Karpas-422 (cell line): Measurements from ENCODE around the gene TIAM2. TPM values are rescaled to one million over a fixed set of nuclear protein-coding genes. Genes with fewer than 3 reads are reported as not detected.
"Not testable (repeated sequence)": the region's sequence is repeated elsewhere in the genome, so short reads cannot be mapped to it uniquely, and the experiment has no call there.

ENCODE experiments used
- DNase-seq: peaks from one replicate; pipeline ENCODE4 v3.0.0-alpha.2; 2015
- H2AFZ ChIP-seq: fragments of 200-600 bp; sonication (generic); 2 replicates; pipeline ENCODE4 v1.6.1; 2014; ENCODE audit warnings: antibody characterized with exemption, low read length, mixed read lengths
- H3K27ac ChIP-seq: fragments of 200-600 bp; sonication (generic); 2 replicates; pipeline ENCODE4 v1.5.1; 2014; ENCODE audit warnings: mild to moderate bottlenecking, low read length, moderate library complexity
- H3K27me3 ChIP-seq: fragments of 200-600 bp; sonication (generic); 2 replicates; pipeline ENCODE4 v1.6.1; 2014; ENCODE audit warnings: low read length, mixed read lengths
- H3K36me3 ChIP-seq: fragments of 200-600 bp; sonication (generic); 2 replicates; pipeline ENCODE4 v1.6.1; 2014; ENCODE audit warnings: low read length, mixed read lengths; ENCODE audit not compliant: insufficient read depth
- H3K4me1 ChIP-seq: fragments of 200-600 bp; sonication (generic); 2 replicates; pipeline ENCODE4 v1.6.1; 2014; ENCODE audit warnings: mild to moderate bottlenecking, low read length, mixed read lengths
- H3K4me2 ChIP-seq: fragments of 200-600 bp; sonication (generic); 2 replicates; pipeline ENCODE4 v1.6.1; 2014; ENCODE audit warnings: low read length, low read depth, mild to moderate bottlenecking; ENCODE audit not compliant: poor library complexity, severe bottlenecking
- H3K4me3 ChIP-seq: fragments of 200-600 bp; sonication (generic); 2 replicates; pipeline ENCODE4 v1.5.1; 2014; ENCODE audit warnings: mild to moderate bottlenecking, antibody characterized with exemption, low read length, mixed read lengths
- H3K79me2 ChIP-seq: fragments of 200-600 bp; sonication (generic); 2 replicates; pipeline ENCODE4 v1.6.1; 2014; ENCODE audit warnings: mild to moderate bottlenecking, low read length, mixed read lengths
- H3K9ac ChIP-seq: fragments of 200-600 bp; sonication (generic); 2 replicates; pipeline ENCODE4 v1.6.0; 2014; ENCODE audit warnings: low read length
- H3K9me2 ChIP-seq: fragments of 200-600 bp; sonication (generic), shearing (Covaris generic); replicated peaks from 2 replicates; pipeline ENCODE4 v1.6.0; 2014; ENCODE audit warnings: mild to moderate bottlenecking, low read length, moderate library complexity; ENCODE audit not compliant: insufficient read depth
- H3K9me3 ChIP-seq: fragments of 300-700, 200-600 bp; sonication (generic); 2 replicates; pipeline ENCODE4 v1.6.1; 2014; ENCODE audit warnings: low read length, mixed read lengths
- H4K20me1 ChIP-seq: fragments of 200-600 bp; sonication (generic); 2 replicates; pipeline ENCODE4 v1.6.1; 2014; ENCODE audit warnings: mild to moderate bottlenecking, antibody characterized with exemption, low read length, low read depth; ENCODE audit not compliant: insufficient read depth
- total RNA-seq: library from RNA; depleted of rRNA; stranded (reverse); fragments of >200 nt; shearing (Covaris generic); gene quantifications from 2 replicates; pipeline ENCODE4 v1.2.3, GENCODE V29; 2014; ENCODE audit warnings: low replicate concordance

TIAM2 gene
- total RNA-seq, 1 experiment from 2014 or later = 9.0 TPM

- Histone ChIP-seq H2AFZ (no peak overlapping the region), H3K4me3 (no peak overlapping the region), H4K20me1 (no peaks in the 10 kb centered on the region), H3K27ac (no peak overlapping the region), H3K79me2 (peaks cover 69% of the 10 kb centered on the region), H3K9ac (no peak overlapping the region), H3K27me3 (no peaks in the 10 kb centered on the region), H3K9me3 (no peaks in the 10 kb centered on the region), H3K4me1 (peaks cover 36% of the 10 kb centered on the region), H3K9me2 (no peaks in the 10 kb centered on the region), H3K4me2 (no peak overlapping the region), H3K36me3 (peaks cover 21% of the 10 kb centered on the region)
- no peak for DNase-seq
These were observed 270.9 kb downstream of the TIAM2 start for GRCh38 chr6:155265843-155266535.

GRCh38 chr6:155267411-155267810, 272.3 kb downstream of the TIAM2 start:
- H3K9me2 ChIP-seq = no peaks in the 10 kb centered on the region
- peaks cover 27% of the 10 kb centered on the region for H3K4me1 ChIP-seq
- H4K20me1 ChIP-seq = no peaks in the 10 kb centered on the region
- H3K9me3 ChIP-seq = no peaks in the 10 kb centered on the region
- H3K27me3 ChIP-seq = no peaks in the 10 kb centered on the region
- peaks cover 66% of the 10 kb centered on the region for H3K79me2 ChIP-seq
- H3K4me2 ChIP-seq = no peak overlapping the region
- peaks cover 21% of the 10 kb centered on the region for H3K36me3 ChIP-seq
- H3K27ac ChIP-seq = no peak overlapping the region
- no peak overlapping the region for H3K9ac ChIP-seq
- no peak overlapping the region for H3K4me3 ChIP-seq
- DNase-seq = no peak
- no peak overlapping the region for H2AFZ ChIP-seq

GRCh38 chr6:155268088-155268867, 273.2 kb downstream of the TIAM2 start:
- H3K9ac ChIP-seq, H3K9me2 ChIP-seq, H3K27me3 ChIP-seq, H3K4me2 ChIP-seq, H3K27ac ChIP-seq, H3K4me3 ChIP-seq, H2AFZ ChIP-seq, H4K20me1 ChIP-seq, H3K9me3 ChIP-seq: not testable (repeated sequence)
- peak; percentile 59 for DNase-seq
- H3K36me3 ChIP-seq = peaks cover 22% of the 10 kb centered on the region
- H3K79me2 ChIP-seq = peaks cover 64% of the 10 kb centered on the region
- H3K4me1 ChIP-seq = peaks cover 21% of the 10 kb centered on the region

GRCh38 chr6:155269765-155270164, 274.6 kb downstream of the TIAM2 start:
- peaks cover 18% of the 10 kb centered on the region for H3K4me1 ChIP-seq
- no peaks in the 10 kb centered on the region for H3K9me2 ChIP-seq
- H3K27ac ChIP-seq = no peak overlapping the region
- H3K36me3 ChIP-seq = peaks cover 32% of the 10 kb centered on the region
- no peak overlapping the region for H3K9ac ChIP-seq
- H4K20me1 ChIP-seq = no peaks in the 10 kb centered on the region
- peaks cover 59% of the 10 kb centered on the region for H3K79me2 ChIP-seq
- H3K27me3 ChIP-seq = no peaks in the 10 kb centered on the region
- H3K4me2 ChIP-seq = no peak overlapping the region
- DNase-seq = no peak
- H3K4me3 ChIP-seq = no peak overlapping the region
- no peaks in the 10 kb centered on the region for H3K9me3 ChIP-seq
- no peak overlapping the region for H2AFZ ChIP-seq

GRCh38 chr6:155270561-155271091, 275.5 kb downstream of the TIAM2 start:
- H3K4me3 ChIP-seq = no peak overlapping the region
- peaks cover 15% of the 10 kb centered on the region for H3K4me1 ChIP-seq
- H3K9ac ChIP-seq = no peak overlapping the region
- H3K27me3 ChIP-seq = no peaks in the 10 kb centered on the region
- H3K9me2 ChIP-seq = no peaks in the 10 kb centered on the region
- no peak overlapping the region for H3K4me2 ChIP-seq
- peaks cover 28% of the 10 kb centered on the region for H3K36me3 ChIP-seq
- no peaks in the 10 kb centered on the region for H4K20me1 ChIP-seq
- DNase-seq = no peak
- H3K79me2 ChIP-seq = peaks cover 53% of the 10 kb centered on the region
- no peak overlapping the region for H3K27ac ChIP-seq
- no peaks in the 10 kb centered on the region for H3K9me3 ChIP-seq
- no peak overlapping the region for H2AFZ ChIP-seq

- H3K27ac ChIP-seq = no peak overlapping the region
- H3K79me2 ChIP-seq = peaks cover 55% of the 10 kb centered on the region
- no peak overlapping the region for H3K4me3 ChIP-seq
- H3K36me3 ChIP-seq = peaks cover 28% of the 10 kb centered on the region
- no peaks in the 10 kb centered on the region for H3K27me3 ChIP-seq
- H4K20me1 ChIP-seq = no peaks in the 10 kb centered on the region
- no peaks in the 10 kb centered on the region for H3K9me3 ChIP-seq
- no peak overlapping the region for H3K9ac ChIP-seq
- peaks cover 15% of the 10 kb centered on the region for H3K4me1 ChIP-seq
- no peak overlapping the region for H2AFZ ChIP-seq
- DNase-seq = no peak
- H3K9me2 ChIP-seq = no peaks in the 10 kb centered on the region
- H3K4me2 ChIP-seq = no peak overlapping the region
These were observed 276.0 kb downstream of the TIAM2 start for GRCh38 chr6:155271145-155271544.

GRCh38 chr6:155272353-155273232, 277.5 kb downstream of the TIAM2 start:
- Histone ChIP-seq H3K4me3 (no peak overlapping the region), H2AFZ (no peak overlapping the region), H3K9me2 (no peaks in the 10 kb centered on the region), H3K36me3 (peaks cover 23% of the 10 kb centered on the region), H3K27me3 (no peaks in the 10 kb centered on the region), H3K9me3 (no peaks in the 10 kb centered on the region), H3K27ac (no peak overlapping the region), H3K79me2 (peaks cover 54% of the 10 kb centered on the region), H3K9ac (no peak overlapping the region), H3K4me1 (peaks cover 15% of the 10 kb centered on the region), H3K4me2 (no peak overlapping the region), H4K20me1 (no peaks in the 10 kb centered on the region)
- DNase-seq = no peak

- H3K36me3 ChIP-seq = peaks cover 25% of the 10 kb centered on the region
- no peak overlapping the region for H3K9ac ChIP-seq
- H3K9me2 ChIP-seq = no peaks in the 10 kb centered on the region
- H2AFZ ChIP-seq = no peak overlapping the region
- peaks cover 58% of the 10 kb centered on the region for H3K79me2 ChIP-seq
- peaks cover 15% of the 10 kb centered on the region for H3K4me1 ChIP-seq
- no peak overlapping the region for H3K4me2 ChIP-seq
- H3K9me3 ChIP-seq = no peaks in the 10 kb centered on the region
- no peaks in the 10 kb centered on the region for H3K27me3 ChIP-seq
- DNase-seq = no peak
- no peak overlapping the region for H3K4me3 ChIP-seq
- no peaks in the 10 kb centered on the region for H4K20me1 ChIP-seq
- peak overlapping the region; percentile 37 for H3K27ac ChIP-seq
These were observed 278.3 kb downstream of the TIAM2 start for GRCh38 chr6:155273431-155273830.
